HepG2 (cell line): ENCODE results near the gene PRRC2A. TPM values are rescaled to one million over a fixed set of nuclear protein-coding genes. Genes with fewer than 3 reads are reported as not detected.

Experiments used
- ATAC-seq: fragments of 200-7000 bp; cut with Tn5 transposase; 3 replicates; pipeline ENCODE4 v1.9.1; 2020; ENCODE audit warnings: mild to moderate bottlenecking, moderate library complexity
- BruUV-seq: library from RNA; stranded (reverse); fragments of 400-500 nt; replicated peaks from 2 replicates; lab custom pipeline; 2021; lab: Mats Ljungman, UMichigan
- CTCF ChIA-PET: fragments of 300-600 bp; formaldehyde crosslinking; extraction: SDS; loops from one replicate; lab custom pipeline; 2021; ENCODE audit warnings: low total read pairs, inconsistent platforms, low intra/inter-chr PET ratio; lab: Yijun Ruan, JAX
- POLR2A ChIA-PET: fragments of 350-600 bp; sonication (Branson Sonifier 250); formaldehyde crosslinking; loops from one replicate; lab custom pipeline; 2020; ENCODE audit warnings: antibody characterized with exemption, inconsistent platforms; lab: Yijun Ruan, JAX
- DNase-seq: peaks from one replicate; pipeline ENCODE4 v3.0.0-alpha.2; 2015; ENCODE audit warnings: low spot score
- FAIRE-seq: peaks from 3 replicates; lab custom pipeline; 2011; peaks lifted over from hg19 to GRCh38; lab: Jason Lieb, UNC
- H2AFZ ChIP-seq: one replicate; pipeline ENCODE4 v1.6.1; 2011; ENCODE audit warnings: low read length, inconsistent platforms
- H3K27ac ChIP-seq: fragments of 300-600 bp; 3 replicates; pipeline ENCODE4 v1.8.0; 2011; ENCODE audit warnings: mixed run types, mild to moderate bottlenecking, mixed read lengths, low read length, inconsistent platforms; ENCODE audit not compliant: insufficient read depth; ENCODE audit errors: extremely low read length
- H3K27me3 ChIP-seq, 2 experiments: fragments of 200-600 bp in 1 of 2; 2 replicates in 1 of 2; 3 replicates in 1 of 2; pipeline versions ENCODE4 v1.6.0 to v1.8.0; 2011; ENCODE audit warnings: low read length in 2 of 2, mild to moderate bottlenecking in 2 of 2, moderate library complexity in 2 of 2, inconsistent platforms in 1 of 2; ENCODE audit not compliant: insufficient read depth in 2 of 2, control insufficient read depth in 1 of 2
- H3K36me3 ChIP-seq, 2 experiments: fragments of 200-600 bp in 1 of 2; replicated peaks in 1 of 2; 2 replicates in 1 of 2; 3 replicates in 1 of 2; pipeline versions ENCODE4 v1.5.1 to v1.8.0; 2011; ENCODE audit warnings: low read length in 2 of 2, inconsistent platforms in 1 of 2; ENCODE audit not compliant: insufficient read depth in 2 of 2, control insufficient read depth in 1 of 2
- H3K4me1 ChIP-seq: 2 replicates; pipeline ENCODE4 v1.5.1; 2012; ENCODE audit warnings: low read length, inconsistent platforms; ENCODE audit not compliant: insufficient read depth
- H3K4me2 ChIP-seq: 2 replicates; pipeline ENCODE4 v1.6.0; 2011; ENCODE audit warnings: low read depth, low read length, inconsistent platforms
- H3K4me3 ChIP-seq, 3 experiments: fragments of 200-600 bp in 1 of 3; sonication (generic), shearing (Covaris generic) in 1 of 3; replicated peaks in 1 of 3; 2 replicates each; pipeline ENCODE4 v1.5.1; 2011 to 2016; ENCODE audit warnings: low read length in 3 of 3, inconsistent platforms in 2 of 3, low read depth in 2 of 3, mild to moderate bottlenecking in 2 of 3, control low read depth in 1 of 3, mixed read lengths in 1 of 3; ENCODE audit not compliant: insufficient read depth in 1 of 3
- H3K79me2 ChIP-seq: one replicate; pipeline ENCODE4 v1.6.1; 2011; ENCODE audit warnings: low read length, inconsistent platforms; ENCODE audit not compliant: insufficient read depth
- H3K9ac ChIP-seq: 2 replicates; pipeline ENCODE4 v1.6.0; 2011; ENCODE audit warnings: mild to moderate bottlenecking, low read depth, low read length, inconsistent platforms; ENCODE audit not compliant: insufficient read depth
- H3K9me3 ChIP-seq: 2 replicates; pipeline ENCODE4 v1.5.1; 2012; ENCODE audit warnings: mild to moderate bottlenecking, low read length
- H4K20me1 ChIP-seq: 2 replicates; pipeline ENCODE4 v1.6.0; 2011; ENCODE audit warnings: inconsistent platforms, mild to moderate bottlenecking, low read length, moderate library complexity; ENCODE audit not compliant: insufficient read depth
- ETV5 ChIP-seq: IDR thresholded peaks from 2 replicates; pipeline ENCODE4 v1.6.1; 2018; ENCODE audit warnings: missing biosample characterization, missing genetic modification reagents, inconsistent platforms, borderline replicate concordance
- FOXK2 ChIP-seq: fragments of 450-650 bp; IDR thresholded peaks from 2 replicates; pipeline ENCODE4 v1.6.1; 2016
- GATA4 ChIP-seq: sonication (generic); IDR thresholded peaks from 2 replicates; pipeline ENCODE4 v1.6.1; 2016; ENCODE audit warnings: antibody characterized with exemption, low read depth, borderline replicate concordance
- HOXA9 ChIP-seq: sonication (generic); formaldehyde crosslinking; IDR thresholded peaks from 2 replicates; pipeline ENCODE4 v1.8.1; 2022; ENCODE audit warnings: missing genetic modification reagents, mild to moderate bottlenecking, moderate library complexity, borderline replicate concordance
- MTF2 ChIP-seq: sonication (generic); formaldehyde crosslinking; IDR thresholded peaks from 2 replicates; pipeline ENCODE4 v1.5.0; 2020; ENCODE audit warnings: missing genetic modification reagents, borderline replicate concordance
- MYNN ChIP-seq: sonication (generic); formaldehyde crosslinking; IDR thresholded peaks from 2 replicates; pipeline ENCODE4 v1.4.0; 2020; ENCODE audit warnings: mild to moderate bottlenecking, low read depth, missing genetic modification reagents
- PHF21A ChIP-seq: sonication (generic); formaldehyde crosslinking; IDR thresholded peaks from 2 replicates; pipeline ENCODE4 v1.5.0; 2020; ENCODE audit warnings: mild to moderate bottlenecking, missing genetic modification reagents
- RFX5 ChIP-seq: IDR thresholded peaks from 2 replicates; pipeline ENCODE4 v1.6.1; 2011; ENCODE audit warnings: low read depth, low read length, improper control_type of control experiment
- SMARCE1 ChIP-seq: fragments of 450-650 bp; IDR thresholded peaks from 2 replicates; pipeline ENCODE4 v1.6.1; 2017; ENCODE audit warnings: borderline replicate concordance
- ZBTB3 ChIP-seq: sonication (generic); formaldehyde crosslinking; IDR thresholded peaks from 2 replicates; pipeline ENCODE4 v1.4.0; 2020; ENCODE audit warnings: low read depth, mild to moderate bottlenecking, moderate library complexity, missing genetic modification reagents, borderline replicate concordance
- ZNF552 ChIP-seq: sonication (generic); formaldehyde crosslinking; IDR thresholded peaks from 2 replicates; pipeline ENCODE4 v1.9.0; 2022; ENCODE audit warnings: missing genetic modification reagents, mild to moderate bottlenecking, borderline replicate concordance
- ZNF691 ChIP-seq: sonication (generic); formaldehyde crosslinking; IDR thresholded peaks from 2 replicates; pipeline ENCODE4 v1.4.0; 2020; ENCODE audit warnings: missing genetic modification reagents, low read depth, mild to moderate bottlenecking, borderline replicate concordance
- ZSCAN31 ChIP-seq: sonication (generic); formaldehyde crosslinking; IDR thresholded peaks from 2 replicates; pipeline ENCODE4 v1.5.0; 2020; ENCODE audit warnings: low read depth, mild to moderate bottlenecking, missing genetic modification reagents
- WGBS: methylation state at CpG from one replicate; pipeline ENCODE4 v1.1.6; 2017; ENCODE audit warnings: low lambda C conversion rate; 5-methylcytosine and 5-hydroxymethylcytosine counted together
- in situ Hi-C: cut with HindIII; loops from 2 replicates; pipeline ENCODE4 v1.10.0; 2017; ENCODE audit warnings: low pct_unique_long_range_greater_than_20kb; ENCODE audit not compliant: extremely low pct_ligation_motif_present
- intact Hi-C: fragments of 100-400 bp; cut with micrococcal nuclease; formaldehyde crosslinking; loops from one replicate; pipeline ENCODE4 v1.10.0; 2022; ENCODE audit not compliant: unreplicated experiment
- polyA plus RNA-seq, 8 experiments: library from polyadenylated mRNA; depleted of rRNA in 3 of 8; stranded (reverse) in 7 of 8; unstranded in 1 of 8; fragments of >200 nt; fragmentation: Illumina TruSeq in 4 of 8; extraction: Trizol in 4 of 8; gene quantifications; 2 replicates each; pipeline versions ENCODE4 v1.2.1 to v1.2.3, GENCODE V29; 2011 to 2016; ENCODE audit warnings: low read depth in 4 of 8, missing spikeins in 1 of 8, mixed read lengths in 1 of 8; ENCODE audit not compliant: insufficient read depth in 1 of 8
- total RNA-seq, 5 experiments: library from RNA; depleted of rRNA; stranded (reverse); fragments of >200 nt; fragmentation: Illumina TruSeq; extraction: Trizol; gene quantifications; 2 replicates each; pipeline ENCODE4 v1.2.3, GENCODE V29; 2016; ENCODE audit warnings: low read depth in 1 of 5
- TF ChIP-seq, protein P1 (sequence below): sonication (generic); formaldehyde crosslinking; IDR thresholded peaks from 2 replicates; pipeline ENCODE4 v1.8.0; 2022; ENCODE audit warnings: mild to moderate bottlenecking, missing genetic modification reagents, moderate library complexity
- TF ChIP-seq, protein P2 (sequence below): sonication (generic); formaldehyde crosslinking; IDR thresholded peaks from 2 replicates; pipeline ENCODE4 v1.5.0; 2020; ENCODE audit warnings: mild to moderate bottlenecking, missing genetic modification reagents, moderate library complexity

The PRRC2A gene
- total and polyA plus RNA-seq, 2 of the 13 experiments (the other 11 are each of a cell fraction or from before 2014, with no cell fraction given), result 38.9 to 47.4 TPM

DNA sequence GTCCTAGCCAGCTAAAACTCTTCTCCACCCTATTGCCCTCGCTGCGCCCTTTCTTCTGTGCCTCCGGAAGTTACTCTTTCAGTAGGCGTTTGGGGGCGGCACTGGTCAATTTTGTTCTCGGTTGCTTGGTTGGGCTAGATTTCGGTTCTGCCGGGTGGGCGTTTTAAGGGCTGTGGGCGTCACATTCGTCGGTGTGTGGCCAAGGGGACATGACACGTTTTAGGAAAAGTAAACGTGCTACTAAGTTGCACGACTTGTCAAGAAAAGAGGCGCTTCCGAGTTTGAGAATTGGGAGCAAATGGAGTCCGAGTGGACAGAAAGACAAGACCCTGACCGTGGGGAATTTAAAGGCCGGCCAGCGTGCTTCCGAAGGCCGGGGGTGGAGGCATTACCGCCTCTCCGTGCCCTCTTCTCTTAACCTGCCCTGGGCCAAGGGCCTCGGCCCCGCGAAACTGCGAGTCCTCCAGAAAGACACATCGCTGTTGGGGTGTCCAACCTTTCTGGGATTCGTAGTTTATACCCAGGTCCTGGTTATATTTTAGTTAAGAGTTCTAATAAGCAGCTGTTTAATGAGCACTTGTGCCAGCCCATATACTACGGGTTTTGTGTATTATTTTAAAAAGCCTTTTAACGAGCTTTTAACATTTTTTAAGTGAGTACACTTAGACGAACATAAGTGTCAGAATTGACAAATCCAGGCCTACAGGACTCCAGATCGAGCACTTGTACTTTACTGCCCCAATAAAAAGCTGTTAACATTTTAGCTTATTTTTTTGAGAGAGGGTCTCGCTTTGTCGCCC is 32.6 kb downstream of the PRRC2A start:
- Histone ChIP-seq H4K20me1 (0 out of 2 replicates have a peak, but pooled peaks cover 7% of the 10 kb centered on the region), H3K27me3 (no peaks in the 10 kb centered on the region; a peak in 2 of 5 replicates), H2AFZ (no peak overlapping the region), H3K4me1 (peaks cover 70% of the 10 kb centered on the region), H3K27ac (peak overlapping the region; percentile 96), H3K79me2 (peaks cover 65% of the 10 kb centered on the region), H3K9ac (peak overlapping the region; percentile 91), H3K4me3 (peak overlapping the region; percentile 73 to 88 (median 77)), H3K9me3 (no peaks in the 10 kb centered on the region), H3K4me2 (peak overlapping the region; percentile 100), H3K36me3 (peaks cover 20 to 37% of the 10 kb centered on the region in 2 experiments)
- TSS peak; percentile 90 for BruUV-seq
- DNase-seq, result peak; percentile 98
- intact Hi-C loops (loop anchor here (1.0 to 10.0 kb wide), 3 partner anchors 7 to 108 kb away; partner anchors contain the start of genes ATP6V1G2, C6orf47, DDX39B and NFKBIL1), in situ Hi-C loops (no loop called here)
- FAIRE-seq, result no peak
- ChIA-PET POLR2A (interaction anchor here (0.8 to 8.0 kb wide), 35 partner anchors 9 to 1318 kb away, joined by 3 to 438 read pairs (median 7); partner anchors contain the start of genes ABHD16A, AIF1, ATP6V1G2 and C6orf47), CTCF (no interaction called here)
- peak; percentile 55 for ATAC-seq
- WGBS, result 4% methylated on average over 36 of the region's 37 CpGs
- TF ChIP-seq, protein P1, sequence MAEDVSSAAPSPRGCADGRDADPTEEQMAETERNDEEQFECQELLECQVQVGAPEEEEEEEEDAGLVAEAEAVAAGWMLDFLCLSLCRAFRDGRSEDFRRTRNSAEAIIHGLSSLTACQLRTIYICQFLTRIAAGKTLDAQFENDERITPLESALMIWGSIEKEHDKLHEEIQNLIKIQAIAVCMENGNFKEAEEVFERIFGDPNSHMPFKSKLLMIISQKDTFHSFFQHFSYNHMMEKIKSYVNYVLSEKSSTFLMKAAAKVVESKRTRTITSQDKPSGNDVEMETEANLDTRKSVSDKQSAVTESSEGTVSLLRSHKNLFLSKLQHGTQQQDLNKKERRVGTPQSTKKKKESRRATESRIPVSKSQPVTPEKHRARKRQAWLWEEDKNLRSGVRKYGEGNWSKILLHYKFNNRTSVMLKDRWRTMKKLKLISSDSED (CRISPR knock-in tag), result 0 out of 2 replicates have a peak, but pooled peaks have one; percentile 40
- TF ChIP-seq, protein P2, sequence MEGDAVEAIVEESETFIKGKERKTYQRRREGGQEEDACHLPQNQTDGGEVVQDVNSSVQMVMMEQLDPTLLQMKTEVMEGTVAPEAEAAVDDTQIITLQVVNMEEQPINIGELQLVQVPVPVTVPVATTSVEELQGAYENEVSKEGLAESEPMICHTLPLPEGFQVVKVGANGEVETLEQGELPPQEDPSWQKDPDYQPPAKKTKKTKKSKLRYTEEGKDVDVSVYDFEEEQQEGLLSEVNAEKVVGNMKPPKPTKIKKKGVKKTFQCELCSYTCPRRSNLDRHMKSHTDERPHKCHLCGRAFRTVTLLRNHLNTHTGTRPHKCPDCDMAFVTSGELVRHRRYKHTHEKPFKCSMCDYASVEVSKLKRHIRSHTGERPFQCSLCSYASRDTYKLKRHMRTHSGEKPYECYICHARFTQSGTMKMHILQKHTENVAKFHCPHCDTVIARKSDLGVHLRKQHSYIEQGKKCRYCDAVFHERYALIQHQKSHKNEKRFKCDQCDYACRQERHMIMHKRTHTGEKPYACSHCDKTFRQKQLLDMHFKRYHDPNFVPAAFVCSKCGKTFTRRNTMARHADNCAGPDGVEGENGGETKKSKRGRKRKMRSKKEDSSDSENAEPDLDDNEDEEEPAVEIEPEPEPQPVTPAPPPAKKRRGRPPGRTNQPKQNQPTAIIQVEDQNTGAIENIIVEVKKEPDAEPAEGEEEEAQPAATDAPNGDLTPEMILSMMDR, result peak; percentile 63
- TF ChIP-seq MTF2 (CRISPR knock-in tag) (0 out of 2 replicates have a peak, but pooled peaks have one; percentile 53), ZNF691 (0 out of 2 replicates have a peak, but pooled peaks have one; percentile 65), PHF21A (peak; percentile 33; the same call in 1 of the 2 replicates), ZBTB3 (CRISPR knock-in tag) (peak; percentile 5), RFX5 (no peak; the same call in 1 of the 2 replicates), ETV5 (CRISPR knock-in tag) (peak; percentile 93), GATA4 (peak; percentile 67), ZSCAN31 (CRISPR knock-in tag) (no peak; the same call in 1 of the 2 replicates), FOXK2 (peak; percentile 28; the same call in 1 of the 2 replicates), SMARCE1 (no peak), MYNN (CRISPR knock-in tag) (peak; percentile 74; the same call in 1 of the 2 replicates), HOXA9 (CRISPR knock-in tag) (no peak), ZNF552 (0 out of 2 replicates have a peak, but pooled peaks have one; percentile 16)
